ENCODE results near the gene GNG11. TPM values are rescaled to one million over a fixed set of nuclear protein-coding genes. Genes with fewer than 3 reads are reported as not detected.
"Not testable (repeated sequence)": the region's sequence is repeated elsewhere in the genome, so short reads cannot be mapped to it uniquely, and the experiment has no call there.

Gene GNG11
- total RNA-seq, 4 donors from 2014 or later: 10.7 to 43.4 (median 26.3) TPM

DNA sequence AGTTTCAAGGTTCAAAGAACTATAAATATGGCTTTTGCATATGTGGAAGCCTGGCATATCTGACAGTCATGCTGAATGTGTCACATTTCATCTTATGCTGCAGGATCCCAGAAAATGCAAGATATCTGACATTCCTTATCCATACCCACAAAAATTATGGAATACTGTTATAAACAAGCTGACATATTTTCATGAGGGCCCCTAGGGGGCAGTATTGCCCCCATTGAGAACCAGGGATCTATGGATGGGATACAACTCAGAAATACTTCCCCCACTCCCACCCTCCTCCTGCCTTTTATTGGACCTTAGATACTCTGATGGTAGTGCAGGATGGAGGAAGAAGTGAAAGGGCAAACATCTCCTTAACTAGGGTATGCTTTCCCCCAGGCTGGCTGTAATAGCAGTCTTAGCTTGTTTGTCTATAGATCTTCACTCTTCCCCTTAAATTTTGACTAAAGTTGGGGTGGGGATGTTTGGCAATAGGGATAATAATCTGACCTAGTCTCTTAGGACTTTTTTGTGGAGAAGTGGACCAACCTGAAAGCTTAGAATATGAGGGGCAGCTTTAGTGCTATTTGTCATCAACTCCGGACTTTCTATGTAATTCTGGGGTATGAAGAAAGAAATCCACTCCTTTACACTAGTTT is 18.6 kb upstream of the GNG11 start:
- Histone ChIP-seq H3K9me3 (no peaks in the 10 kb centered on the region), H3K27ac (no peak overlapping the region), H3K36me3 (no peaks in the 10 kb centered on the region), H3K27me3 (no peaks in the 10 kb centered on the region), H3K4me3 (replicated peaks in 1 of 3) (no peak overlapping the region), H3K4me1 (no peaks in the 10 kb centered on the region)
- WGBS, 2 donors: 92 to 94% methylated on average over 1 of the region's 1 CpG
- TF ChIP-seq POLR2A (IDR thresholded peaks at IDR 0.05): no peak
- TF ChIP-seq, protein P1, sequence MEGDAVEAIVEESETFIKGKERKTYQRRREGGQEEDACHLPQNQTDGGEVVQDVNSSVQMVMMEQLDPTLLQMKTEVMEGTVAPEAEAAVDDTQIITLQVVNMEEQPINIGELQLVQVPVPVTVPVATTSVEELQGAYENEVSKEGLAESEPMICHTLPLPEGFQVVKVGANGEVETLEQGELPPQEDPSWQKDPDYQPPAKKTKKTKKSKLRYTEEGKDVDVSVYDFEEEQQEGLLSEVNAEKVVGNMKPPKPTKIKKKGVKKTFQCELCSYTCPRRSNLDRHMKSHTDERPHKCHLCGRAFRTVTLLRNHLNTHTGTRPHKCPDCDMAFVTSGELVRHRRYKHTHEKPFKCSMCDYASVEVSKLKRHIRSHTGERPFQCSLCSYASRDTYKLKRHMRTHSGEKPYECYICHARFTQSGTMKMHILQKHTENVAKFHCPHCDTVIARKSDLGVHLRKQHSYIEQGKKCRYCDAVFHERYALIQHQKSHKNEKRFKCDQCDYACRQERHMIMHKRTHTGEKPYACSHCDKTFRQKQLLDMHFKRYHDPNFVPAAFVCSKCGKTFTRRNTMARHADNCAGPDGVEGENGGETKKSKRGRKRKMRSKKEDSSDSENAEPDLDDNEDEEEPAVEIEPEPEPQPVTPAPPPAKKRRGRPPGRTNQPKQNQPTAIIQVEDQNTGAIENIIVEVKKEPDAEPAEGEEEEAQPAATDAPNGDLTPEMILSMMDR (IDR thresholded peaks at IDR 0.05): peak; percentile 23 to 56 (median 30)
- intact Hi-C loops (cut with DNase I): no loop called here
- no peak for DNase-seq

DNA sequence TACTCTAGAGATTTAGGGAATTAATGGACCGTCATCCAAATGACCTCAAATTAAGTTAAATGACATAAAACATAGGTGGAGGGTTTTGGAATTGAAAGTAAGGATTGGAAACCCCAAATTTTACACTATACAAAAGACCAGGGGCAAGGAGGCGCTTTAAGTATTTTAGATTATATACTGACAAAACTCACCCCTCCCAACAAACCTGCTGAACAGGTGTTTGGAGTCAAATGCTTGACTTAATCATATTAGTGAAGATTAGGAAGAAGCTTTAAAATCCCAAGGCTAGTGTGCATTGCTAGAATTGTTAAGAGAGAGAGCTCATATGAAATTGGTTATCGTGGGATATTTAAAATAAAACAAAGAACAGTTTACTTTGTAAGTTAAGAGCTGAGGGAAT is 15.3 kb upstream of the GNG11 start, which contains the start of gene GNGT1:
TSS of gene GNGT1 (plus strand) at position 301 of the 400 bp plus-strand sequence. CDS start 180 bp downstream, outside the sequence.
- no peak within 1 kb of the TSS for H3K27ac ChIP-seq
- 68 to 69% methylated on average over 3 of the region's 3 CpGs for WGBS, 2 donors
- intact Hi-C loops (cut with DNase I): no loop called here

DNA sequence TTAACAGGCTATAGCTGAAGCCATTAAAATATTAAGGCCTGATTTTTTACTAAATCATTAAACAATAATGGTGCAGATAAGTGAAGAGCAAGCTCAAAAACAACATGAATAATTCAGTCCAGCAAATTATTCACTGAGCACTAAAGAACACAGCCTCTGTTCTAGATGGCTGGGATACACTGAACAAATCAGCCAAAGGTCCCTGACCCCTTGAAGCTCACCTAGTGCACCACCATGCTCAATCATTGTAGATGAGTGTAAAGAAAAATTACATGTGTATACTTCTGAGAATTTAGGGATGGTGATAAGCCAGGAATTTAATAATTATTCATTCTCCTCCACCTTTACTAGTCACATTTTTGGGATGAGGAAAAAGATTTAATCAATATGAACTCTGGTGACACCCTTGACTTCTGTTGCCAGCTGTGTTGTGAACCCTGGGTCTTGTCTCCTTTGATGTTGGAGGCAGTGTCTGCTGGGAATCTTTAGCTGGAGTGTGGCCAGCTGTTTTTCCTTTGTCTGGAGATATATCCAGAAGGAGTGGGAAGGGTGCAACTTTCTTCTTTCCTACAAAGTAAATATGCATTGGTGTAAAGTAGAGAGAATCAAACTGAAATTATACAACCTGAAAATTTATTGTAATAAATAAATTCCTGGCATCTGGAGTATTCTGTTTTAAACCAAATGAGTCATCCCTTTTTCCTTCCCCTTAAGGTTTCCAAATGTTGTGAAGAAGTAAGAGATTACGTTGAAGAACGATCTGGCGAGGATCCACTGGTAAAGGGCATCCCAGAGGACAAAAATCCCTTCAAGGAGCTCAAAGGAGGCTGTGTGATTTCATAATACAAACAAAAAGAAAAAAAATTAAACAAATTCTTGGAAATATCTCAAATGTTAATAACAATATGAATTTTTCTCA is 11.2 kb upstream of the GNG11 start:
- TF ChIP-seq, protein P1 (IDR thresholded peaks at IDR 0.05): no peak
- TF ChIP-seq POLR2A (IDR thresholded peaks at IDR 0.05): no peak
- DNase-seq: peak in 1 of 2 donors; percentile 3
- H3K4me1 ChIP-seq: no peaks in the 10 kb centered on the region
- H3K36me3 ChIP-seq: no peaks in the 10 kb centered on the region
- no peak overlapping the region for H3K4me3 ChIP-seq (replicated peaks in 1 of 3)
- no peaks in the 10 kb centered on the region for H3K9me3 ChIP-seq
- intact Hi-C loops (cut with DNase I): no loop called here
- 54 to 61% methylated on average over 3 of the region's 3 CpGs for WGBS, 2 donors
- no peaks in the 10 kb centered on the region for H3K27me3 ChIP-seq
- H3K27ac ChIP-seq: peak overlapping the region in 1 of 3 donors; percentile 56

More for the DNA sequence above, 15.3 kb upstream of the GNG11 start, which contains the start of gene GNGT1:
- H3K9me3 ChIP-seq: no peaks in the 10 kb centered on the region
- H3K36me3 ChIP-seq: no peaks in the 10 kb centered on the region
- DNase-seq: no peak
- H3K4me1 ChIP-seq: no peaks in the 10 kb centered on the region
- no peaks in the 10 kb centered on the region for H3K27me3 ChIP-seq
- no peak within 1 kb of the TSS for H3K4me3 ChIP-seq (replicated peaks in 1 of 3)
- no peak for TF ChIP-seq POLR2A (IDR thresholded peaks at IDR 0.05)
- TF ChIP-seq, protein P1 (IDR thresholded peaks at IDR 0.05): no peak

DNA sequence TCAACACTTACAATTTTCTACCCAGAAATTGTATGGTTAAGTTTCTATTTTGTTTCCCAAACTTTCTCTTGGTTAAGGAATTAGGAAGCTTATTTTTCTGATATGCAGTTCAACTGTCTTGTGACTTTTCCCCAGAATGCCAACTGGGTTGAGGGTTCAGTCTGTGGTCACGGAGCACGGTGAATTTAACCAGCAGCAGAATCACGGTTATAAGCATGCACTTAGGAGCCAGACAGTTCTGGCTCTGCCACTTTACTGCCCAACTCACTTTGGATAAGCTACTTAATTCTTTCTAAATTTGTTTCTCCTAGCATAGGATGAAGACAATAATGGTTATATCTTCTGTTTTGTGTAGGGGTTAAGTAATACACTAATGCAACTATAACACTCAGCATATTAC is 10.3 kb upstream of the GNG11 start:
- 45 to 72% methylated on average over 3 of the region's 3 CpGs for WGBS, 2 donors
- H3K4me1 ChIP-seq; DNase-seq; H3K4me3 ChIP-seq (replicated peaks in 1 of 3); intact Hi-C loops (cut with DNase I); H3K27me3 ChIP-seq; H3K36me3 ChIP-seq; H3K9me3 ChIP-seq; H3K27ac ChIP-seq: not testable (repeated sequence)

DNA sequence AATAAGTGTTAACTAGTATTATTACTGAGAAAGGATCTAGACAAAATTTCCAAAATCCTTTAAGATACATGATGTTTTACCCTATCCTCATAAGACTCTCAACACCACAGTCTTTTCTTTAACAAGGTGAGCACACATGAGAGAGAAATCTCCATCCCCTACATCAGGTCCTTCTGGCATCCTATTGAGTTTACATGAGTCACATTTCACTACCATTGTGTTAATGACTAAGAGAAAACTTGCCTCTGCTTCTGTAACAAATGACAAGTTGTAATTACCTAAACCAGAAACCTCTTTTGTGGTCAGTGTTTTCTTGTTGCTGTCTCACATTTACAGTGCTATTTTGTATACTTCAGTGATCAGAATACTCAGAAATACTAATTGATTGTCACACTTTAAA is 9.9 kb upstream of the GNG11 start:
- DNase-seq; H3K4me1 ChIP-seq; H3K36me3 ChIP-seq; H3K27ac ChIP-seq; H3K4me3 ChIP-seq (replicated peaks in 1 of 3); H3K9me3 ChIP-seq; intact Hi-C loops (cut with DNase I); H3K27me3 ChIP-seq: not testable (repeated sequence)

DNA sequence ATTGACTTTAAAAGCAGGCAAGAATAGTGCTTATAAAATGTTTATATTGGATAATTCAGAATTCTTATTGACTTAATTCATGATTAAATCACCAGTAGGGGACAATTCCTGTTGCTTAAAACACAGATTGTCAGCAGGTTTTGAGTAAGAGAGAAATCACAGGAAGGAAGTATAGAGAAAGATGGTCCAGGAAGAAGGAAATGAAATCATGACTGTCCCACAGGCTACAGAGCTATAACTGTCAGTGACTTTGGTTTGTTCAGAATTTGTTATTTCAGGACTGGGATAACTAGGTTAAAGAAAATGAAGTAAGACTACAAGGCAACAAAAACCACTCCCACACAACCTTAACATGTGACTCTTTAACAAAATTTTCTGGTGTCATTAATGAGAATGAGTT is 8.3 kb upstream of the GNG11 start:
- Histone ChIP-seq H3K4me1 (no peaks in the 10 kb centered on the region), H3K27ac (peak overlapping the region in 1 of 3 donors; percentile 23), H3K27me3 (no peaks in the 10 kb centered on the region), H3K9me3 (no peaks in the 10 kb centered on the region), H3K4me3 (replicated peaks in 1 of 3) (no peak overlapping the region), H3K36me3 (no peaks in the 10 kb centered on the region)
- TF ChIP-seq POLR2A (IDR thresholded peaks at IDR 0.05): no peak
- TF ChIP-seq, protein P1 (IDR thresholded peaks at IDR 0.05): no peak
- no peak for DNase-seq
- intact Hi-C loops (cut with DNase I): no loop called here

All from thyroid gland (tissue), 4 donors.